Measurements from ENCODE around the gene GAK.
"Not testable (repeated sequence)": the region's sequence is repeated elsewhere in the genome, so short reads cannot be mapped to it uniquely, and the experiment has no call there.

Gene GAK

GRCh38 chr4:819401-820229, 112.5 kb downstream of the GAK start:
- DNase-seq (ENCODE audit: low read depth in 3 of 3, low spot score in 1 of 3) = no peak

DNA sequence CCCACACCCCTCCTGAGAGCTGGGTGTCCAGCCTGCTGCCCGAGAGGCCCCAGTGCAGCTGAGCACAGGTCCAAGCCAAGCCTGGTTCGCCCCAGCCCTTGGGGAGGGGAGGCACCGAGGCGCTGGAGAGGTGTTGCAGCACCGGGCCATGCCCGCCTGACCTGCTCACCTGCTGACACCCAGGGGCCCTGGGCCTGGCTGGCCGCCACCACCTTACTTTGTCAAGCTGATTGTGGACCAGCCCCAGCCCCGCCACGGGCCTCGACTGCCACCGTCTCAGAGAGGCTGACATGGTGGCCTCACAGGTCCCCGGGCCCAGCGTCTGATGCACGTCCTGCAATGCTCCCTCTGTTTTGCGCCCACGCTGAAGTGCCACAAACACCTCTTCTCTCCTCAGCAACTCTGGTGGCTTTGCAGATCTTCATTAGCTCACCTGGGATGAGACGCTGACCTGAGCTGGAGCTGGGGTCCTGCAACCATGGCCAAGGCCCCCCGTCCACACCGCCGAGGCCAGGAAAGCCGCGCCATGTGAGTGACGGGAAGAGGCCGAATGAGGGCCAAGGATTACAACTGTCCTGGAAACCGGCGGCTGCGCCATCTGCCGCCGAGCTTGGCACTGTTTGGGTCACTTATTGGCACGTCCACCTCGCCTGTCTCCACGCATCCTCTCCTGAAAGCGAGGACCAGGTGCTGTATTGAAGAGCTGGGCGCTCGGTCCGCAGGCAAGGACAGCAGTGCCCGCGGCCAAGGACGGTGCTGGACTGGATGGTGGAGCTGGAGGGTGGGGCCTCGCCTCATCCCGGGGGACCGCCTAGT, 113.8 kb downstream of the GAK start:
- DNase-seq (ENCODE audit: low read depth in 3 of 3, low spot score in 1 of 3) = no peak

GRCh38 chr4:815464-816146, 116.5 kb downstream of the GAK start:
- DNase-seq (ENCODE audit: low read depth in 3 of 3, low spot score in 1 of 3) = no peak

- DNase-seq (ENCODE audit: low read depth in 3 of 3, low spot score in 1 of 3) = no peak
Observed at GRCh38 chr4:814312-814850, 117.7 kb downstream of the GAK start.

- DNase-seq (ENCODE audit: low read depth in 3 of 3, low spot score in 1 of 3) = no peak
Observed at GRCh38 chr4:813900-814299, 118.2 kb downstream of the GAK start.

DNA sequence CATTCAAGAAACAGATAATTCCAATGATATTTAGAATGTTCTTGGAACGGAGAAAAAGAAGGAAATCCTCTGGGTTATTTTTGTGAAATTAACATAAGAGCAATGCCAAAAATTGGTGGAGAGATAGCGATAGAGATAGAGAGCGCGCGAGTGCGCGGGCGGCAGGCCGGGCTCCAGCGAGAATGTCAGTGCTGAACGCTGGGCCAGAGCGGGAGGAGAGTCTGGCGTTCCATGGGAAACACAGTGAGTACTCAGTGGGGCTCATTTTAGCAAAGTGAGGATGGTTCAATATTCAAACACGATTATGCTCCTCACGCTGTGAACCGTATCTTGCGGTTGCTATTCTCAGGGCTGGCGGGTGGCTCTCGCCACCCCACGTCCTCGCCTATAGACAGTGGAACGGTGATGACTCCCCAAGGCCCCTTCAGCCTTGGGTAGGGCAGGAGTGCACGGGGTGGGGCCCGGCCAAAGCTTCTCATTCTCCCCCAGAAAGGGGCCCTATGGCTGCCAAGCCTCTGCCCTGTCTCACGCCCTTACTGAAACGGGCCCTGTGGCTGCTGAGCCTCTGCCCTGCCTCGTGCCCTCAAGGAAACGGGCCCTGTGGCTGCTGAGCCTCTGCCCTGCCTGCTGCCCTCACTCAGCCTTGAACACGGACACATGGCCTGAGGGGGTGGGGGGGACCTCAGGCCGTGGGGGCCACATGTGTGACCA, 123.1 kb downstream of the GAK start:
- DNase-seq (ENCODE audit: low read depth in 3 of 3, low spot score in 1 of 3) = no peak

GRCh38 chr4:807792-808191, 124.3 kb downstream of the GAK start:
- no peak for DNase-seq (ENCODE audit: low read depth in 3 of 3, low spot score in 1 of 3)

- DNase-seq (ENCODE audit: low read depth in 3 of 3, low spot score in 1 of 3) = not testable (repeated sequence)
Observed at GRCh38 chr4:806979-807378, 125.1 kb downstream of the GAK start.

GRCh38 chr4:804804-805203, 127.3 kb downstream of the GAK start:
- no peak for DNase-seq (ENCODE audit: low read depth in 3 of 3, low spot score in 1 of 3)

DNA sequence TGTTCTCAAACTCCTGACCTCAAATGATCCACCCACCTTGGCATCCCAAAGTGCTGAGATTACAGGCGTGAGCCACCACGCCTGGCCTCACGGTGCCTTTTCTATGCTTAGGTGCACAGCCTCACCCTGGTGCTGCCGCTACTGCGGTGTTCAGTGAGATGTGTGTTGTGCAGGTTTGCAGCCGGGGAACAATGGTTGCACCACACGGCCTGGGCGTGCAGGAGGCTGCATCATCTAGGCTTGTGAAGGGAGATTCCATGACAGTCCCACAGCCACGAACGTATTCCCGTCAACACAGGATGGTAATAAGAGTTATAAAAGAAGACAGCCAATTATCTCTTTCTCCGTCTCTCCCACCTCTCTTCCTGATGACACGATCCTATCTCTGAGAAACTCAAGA, 128.2 kb downstream of the GAK start:
- no peak for DNase-seq (ENCODE audit: low read depth in 3 of 3, low spot score in 1 of 3)

- no peak for DNase-seq (ENCODE audit: low read depth in 3 of 3, low spot score in 1 of 3)
Observed at GRCh38 chr4:801436-802124, 130.5 kb downstream of the GAK start.

All from stimulated activated CD4-positive, alpha-beta T cell treated with anti-CD3 and anti-CD28 coated beads, TNF-alpha, amount 100 ng/mL, for 1 hour (primary cell).